ENCODE data around the gene CPD.
"Not testable (repeated sequence)": the region's sequence is repeated elsewhere in the genome, so short reads cannot be mapped to it uniquely, and the experiment has no call there.

The CPD gene

DNA sequence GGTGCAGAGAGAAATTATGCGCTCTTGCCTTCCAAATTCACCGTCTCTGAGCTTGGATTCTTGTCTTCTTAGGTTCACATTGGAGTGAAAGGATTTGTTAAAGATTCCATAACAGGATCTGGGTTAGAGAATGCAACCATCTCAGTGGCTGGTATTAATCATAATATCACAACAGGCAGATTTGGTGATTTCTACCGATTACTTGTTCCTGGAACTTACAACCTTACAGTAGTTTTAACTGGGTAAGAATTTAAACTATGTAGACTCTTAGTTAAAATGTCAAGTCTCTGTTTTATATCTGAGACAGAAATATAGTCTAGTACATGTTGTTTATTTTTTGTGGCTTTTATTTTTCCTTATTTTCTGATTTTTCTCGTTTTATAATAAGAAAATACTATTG is 42.9 kb downstream of the CPD start:
- in situ Hi-C loops (cut with MboI; ENCODE audit: low sequenced_read_pairs), result no loop called here

DNA sequence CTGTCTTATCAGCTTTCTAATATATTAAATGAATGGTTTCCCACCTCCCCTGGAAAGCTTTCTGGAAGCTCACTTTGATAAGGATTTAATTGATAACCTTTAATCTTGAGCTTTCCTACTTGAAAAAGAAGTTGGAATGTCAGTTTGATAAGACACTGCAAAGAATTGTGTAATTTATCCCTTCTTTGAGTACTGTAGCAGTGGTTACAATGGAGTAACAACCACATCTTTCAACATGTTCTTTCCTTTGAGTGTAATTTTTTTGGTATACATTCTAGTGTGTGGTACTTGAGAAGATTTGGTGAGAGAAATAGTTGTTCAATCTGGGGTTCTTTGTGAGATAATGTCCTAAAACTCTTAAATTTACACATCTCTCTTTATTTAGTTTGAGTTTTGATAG is 43.4 kb downstream of the CPD start:
- in situ Hi-C loops (cut with MboI; ENCODE audit: low sequenced_read_pairs), result no loop called here

DNA sequence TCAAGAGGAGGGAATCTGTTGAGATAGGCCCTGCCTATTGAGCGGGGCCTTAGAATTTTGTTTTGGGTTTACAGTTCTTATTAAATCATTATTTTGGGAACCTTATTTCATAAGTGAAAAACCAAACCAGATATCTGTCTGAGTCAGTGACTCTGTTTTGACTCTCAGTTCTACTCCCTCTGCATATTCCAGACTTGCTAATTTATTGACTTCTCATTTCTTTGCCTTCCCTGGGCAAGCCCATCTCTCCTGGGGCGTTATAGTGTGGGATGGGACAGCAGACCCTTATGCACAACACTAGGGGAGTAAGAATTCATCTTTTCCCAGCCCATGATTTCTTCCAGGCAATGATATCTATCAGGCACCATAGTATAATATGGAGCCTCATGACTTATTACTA is 45.7 kb downstream of the CPD start:
- in situ Hi-C loops (cut with MboI; ENCODE audit: low sequenced_read_pairs), result no loop called here

DNA sequence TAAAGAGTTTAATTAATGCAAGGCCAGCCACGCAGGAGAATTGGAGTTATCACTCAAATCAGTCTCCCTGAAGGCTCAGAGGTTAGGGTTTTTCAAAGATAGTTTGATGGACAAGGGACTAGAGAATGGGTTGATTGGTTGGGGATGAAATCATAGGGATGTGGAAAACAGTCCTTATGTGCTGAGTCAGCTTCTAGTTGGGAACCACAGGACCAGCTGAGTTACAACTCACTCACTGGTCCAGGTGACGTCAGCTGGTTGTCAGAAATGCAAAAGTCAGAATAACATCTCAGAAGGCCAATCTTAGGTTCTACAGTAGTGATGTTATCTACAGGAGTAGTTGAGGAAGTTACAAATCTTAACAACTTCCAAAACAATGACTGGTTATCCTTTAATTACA is 47.6 kb downstream of the CPD start:
- in situ Hi-C loops (cut with MboI; ENCODE audit: low sequenced_read_pairs), result no loop called here

DNA sequence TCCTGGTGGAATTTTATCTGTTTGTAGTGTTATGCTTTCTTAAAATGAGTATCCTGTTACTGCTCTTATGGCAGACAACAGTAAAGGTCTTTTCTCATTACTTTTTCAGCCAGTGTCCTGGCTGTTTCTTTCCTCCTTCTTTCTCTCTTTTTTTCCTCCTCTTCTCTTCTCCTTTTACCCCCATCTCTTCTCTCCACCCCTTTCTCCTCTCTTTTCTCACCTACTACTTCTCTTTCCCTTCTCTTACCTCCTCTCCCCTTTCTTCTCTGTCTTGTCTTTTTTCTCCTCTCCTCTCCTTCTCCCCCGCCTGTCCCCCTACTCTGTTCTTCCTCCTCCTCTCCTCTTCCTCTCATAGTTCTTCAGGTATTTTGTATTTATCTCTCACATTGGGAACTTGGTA is 48.9 kb downstream of the CPD start:
- in situ Hi-C loops (cut with MboI; ENCODE audit: low sequenced_read_pairs), result no loop called here

DNA sequence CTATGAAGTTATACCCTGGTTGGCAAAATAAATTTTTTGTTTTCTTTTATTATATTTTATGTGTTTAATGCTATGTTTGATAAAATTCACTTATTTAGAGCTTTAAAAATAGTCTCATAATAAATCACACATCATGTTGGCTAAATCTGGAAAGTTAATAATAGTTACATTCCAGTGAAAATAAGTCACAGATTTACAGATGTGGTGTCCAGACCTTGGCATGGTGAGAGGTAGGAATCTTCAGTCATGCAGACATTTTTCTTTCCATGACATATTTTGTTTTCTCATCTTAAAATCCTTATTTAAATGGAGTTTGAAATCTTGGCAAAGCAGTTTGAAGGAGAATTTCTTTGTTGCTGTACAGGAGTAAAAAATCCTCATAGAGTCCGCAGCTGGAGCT is 50.4 kb downstream of the CPD start:
- in situ Hi-C loops (cut with MboI; ENCODE audit: low sequenced_read_pairs), result no loop called here

DNA sequence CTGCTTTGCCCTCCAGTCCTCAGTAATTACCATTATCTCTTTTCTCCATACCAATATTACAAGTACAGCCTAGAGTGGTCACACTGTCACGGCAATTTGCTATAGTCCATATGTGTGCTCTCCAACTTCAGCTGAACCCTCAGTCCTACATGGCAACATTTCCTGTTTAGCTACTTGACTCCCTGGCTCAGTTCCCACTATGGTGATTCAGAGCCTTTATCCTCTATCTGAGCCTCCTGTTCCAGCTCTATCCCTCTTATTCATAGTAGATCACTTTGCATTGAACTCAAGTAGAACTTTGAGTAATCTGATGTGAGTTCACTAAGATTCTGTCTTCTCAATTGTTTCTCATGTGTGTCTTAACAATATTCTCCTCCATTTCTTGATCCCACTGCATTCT is 54.8 kb downstream of the CPD start:
- in situ Hi-C loops (cut with MboI; ENCODE audit: low sequenced_read_pairs), result no loop called here

DNA sequence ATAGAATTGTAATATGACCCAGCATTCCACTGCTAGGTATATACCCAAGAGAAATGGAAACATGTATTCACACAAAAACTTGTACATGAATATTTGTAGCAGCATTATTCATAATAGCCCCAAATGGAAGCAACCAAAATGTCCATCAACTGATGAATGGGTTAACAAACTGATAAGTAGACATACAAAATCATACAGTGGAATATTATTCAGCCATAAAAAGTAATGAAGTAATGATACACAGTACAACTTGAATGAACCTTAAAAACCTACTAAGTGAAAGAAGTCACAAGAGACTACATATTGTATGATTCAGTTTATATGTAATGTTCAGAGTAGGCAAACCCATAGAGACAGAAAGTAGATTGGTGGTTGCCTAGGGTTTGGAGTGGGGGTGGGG is 58.0 kb downstream of the CPD start:
- in situ Hi-C loops (cut with MboI; ENCODE audit: low sequenced_read_pairs), result no loop called here

DNA sequence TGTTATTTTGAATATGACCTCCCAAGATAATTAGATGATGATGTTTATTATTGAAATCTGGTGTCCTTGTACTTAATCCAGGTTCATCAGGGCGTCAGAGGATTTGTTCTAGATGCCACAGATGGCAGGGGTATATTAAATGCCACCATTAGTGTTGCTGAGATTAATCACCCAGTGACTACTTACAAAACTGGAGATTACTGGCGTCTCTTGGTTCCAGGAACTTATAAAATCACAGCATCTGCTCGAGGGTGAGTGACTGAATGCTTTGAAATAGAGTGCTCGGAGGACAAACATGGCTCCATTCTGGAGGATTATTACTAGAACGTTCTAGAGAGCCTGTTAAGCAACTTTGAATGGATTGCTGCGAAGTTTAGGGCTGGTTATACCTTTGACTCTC is 65.0 kb downstream of the CPD start:
- in situ Hi-C loops (cut with MboI; ENCODE audit: low sequenced_read_pairs), result no loop called here

DNA sequence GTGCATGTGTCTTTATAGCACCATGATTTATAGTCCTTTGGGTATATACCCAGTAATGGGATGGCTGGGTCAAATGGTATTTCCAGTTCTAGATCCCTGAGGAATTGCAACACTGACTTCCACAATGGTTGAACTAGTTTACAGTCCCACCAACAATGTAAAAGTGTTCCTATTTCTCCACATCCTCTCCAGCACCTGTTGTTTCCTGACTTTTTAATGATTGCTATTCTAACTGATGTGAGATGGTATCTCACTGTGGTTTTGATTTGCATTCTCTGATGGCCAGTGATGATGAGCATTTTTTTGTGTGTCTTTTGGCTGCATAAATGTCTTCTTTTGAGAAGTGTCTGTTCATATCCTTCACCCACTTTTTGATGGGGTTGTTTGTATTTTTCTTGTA is 67.9 kb downstream of the CPD start:
- in situ Hi-C loops (cut with MboI; ENCODE audit: low sequenced_read_pairs), result not testable (repeated sequence)

DNA sequence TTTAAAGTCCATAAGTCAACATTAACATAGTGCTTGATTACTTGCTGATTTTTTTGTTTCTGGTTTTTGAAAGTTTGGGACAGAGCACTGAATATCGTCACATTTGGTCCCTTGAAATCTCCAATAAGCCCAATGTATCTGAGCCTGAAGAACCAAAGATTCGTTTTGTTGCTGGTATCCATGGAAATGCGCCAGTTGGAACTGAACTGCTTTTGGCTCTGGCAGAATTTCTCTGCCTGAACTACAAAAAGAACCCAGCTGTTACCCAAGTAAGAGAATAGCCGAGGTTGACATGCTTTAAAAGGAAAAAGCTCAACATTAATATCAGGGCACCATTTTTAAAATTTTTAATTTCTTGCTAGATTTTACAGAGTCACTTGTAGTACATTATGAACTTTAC is 70.8 kb downstream of the CPD start:
- in situ Hi-C loops (cut with MboI; ENCODE audit: low sequenced_read_pairs), result no loop called here

DNA sequence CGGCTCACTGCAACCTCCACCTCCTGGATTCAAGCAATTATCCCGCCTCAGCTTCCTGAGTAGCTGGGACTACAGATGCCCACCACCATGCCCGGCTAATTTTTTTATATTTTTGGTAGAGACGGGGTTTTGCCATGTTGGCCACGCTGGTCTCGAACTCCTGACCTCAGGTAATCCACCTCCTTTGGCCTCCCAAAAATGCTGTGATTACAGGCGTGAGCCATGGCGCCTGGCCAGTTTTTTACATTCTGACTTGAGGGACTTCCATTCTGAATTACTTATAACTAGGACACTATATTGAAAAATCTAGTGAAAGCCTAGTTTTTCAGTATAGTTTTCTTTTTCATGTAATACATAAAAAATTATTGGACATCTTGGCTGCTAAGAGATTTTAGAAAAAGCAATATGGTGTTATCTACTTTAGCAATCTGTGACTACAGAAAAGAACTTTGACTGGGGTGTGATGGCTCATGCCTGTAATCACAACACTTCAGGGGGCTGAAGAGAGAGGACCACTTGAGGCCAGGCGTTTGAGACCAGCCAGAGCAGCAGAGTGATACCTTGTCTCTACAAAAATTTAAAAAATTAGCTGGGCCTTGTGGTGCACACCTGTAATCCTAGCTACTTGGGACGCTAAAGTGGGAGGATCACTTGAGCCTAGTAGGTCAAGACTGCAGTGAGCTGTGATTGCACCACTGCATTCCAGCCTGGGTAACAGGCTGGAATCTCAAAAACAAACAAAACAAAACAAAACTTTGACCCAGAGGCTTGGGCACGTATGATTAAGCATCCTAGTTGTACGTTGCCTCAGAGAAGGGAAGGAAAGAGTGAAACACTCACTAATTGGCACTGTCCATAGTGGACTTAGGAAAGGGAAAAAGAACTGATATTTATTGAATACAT is 71.6 kb downstream of the CPD start:
- in situ Hi-C loops (cut with MboI; ENCODE audit: low sequenced_read_pairs), result no loop called here

DNA sequence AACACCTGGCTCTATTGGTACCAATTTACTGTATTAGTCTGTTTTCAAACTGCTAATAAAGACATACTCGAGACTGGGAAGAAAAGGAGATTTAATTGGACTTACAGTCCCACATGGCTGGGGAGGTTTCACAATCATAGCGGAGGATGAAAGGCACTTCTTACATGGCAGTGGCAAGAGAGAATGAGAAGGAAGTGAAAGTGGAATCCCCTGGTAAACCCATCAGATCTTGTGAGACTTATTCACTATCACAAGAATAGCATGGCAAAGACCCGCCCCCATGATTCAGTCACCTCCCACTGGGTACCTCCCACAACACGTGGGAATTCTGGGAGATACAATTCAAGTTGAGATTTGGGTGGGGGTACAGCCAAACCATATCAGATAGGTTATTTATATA is 75.9 kb downstream of the CPD start:
- in situ Hi-C loops (cut with MboI; ENCODE audit: low sequenced_read_pairs), result no loop called here

DNA sequence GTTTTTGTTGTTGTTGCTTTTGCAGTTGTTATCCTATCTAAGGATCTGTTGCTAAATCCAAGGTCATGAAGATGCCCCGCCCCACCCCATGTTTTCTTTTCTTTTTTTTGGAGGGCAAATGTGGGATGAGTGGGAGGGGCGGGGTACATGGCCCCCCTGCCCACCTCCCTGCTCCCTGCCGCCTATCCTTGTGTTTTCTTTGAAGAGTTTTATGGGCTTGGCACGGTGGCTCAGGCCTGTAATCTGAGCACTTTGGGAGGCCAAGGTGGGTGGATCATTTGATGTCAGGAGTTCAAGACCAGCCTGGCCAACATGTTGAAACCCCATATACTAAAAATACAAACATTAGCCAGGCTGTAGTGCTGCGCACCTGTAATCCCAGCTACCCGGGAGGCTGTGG is 79.6 kb downstream of the CPD start:
- in situ Hi-C loops (cut with MboI; ENCODE audit: low sequenced_read_pairs), result no loop called here

DNA sequence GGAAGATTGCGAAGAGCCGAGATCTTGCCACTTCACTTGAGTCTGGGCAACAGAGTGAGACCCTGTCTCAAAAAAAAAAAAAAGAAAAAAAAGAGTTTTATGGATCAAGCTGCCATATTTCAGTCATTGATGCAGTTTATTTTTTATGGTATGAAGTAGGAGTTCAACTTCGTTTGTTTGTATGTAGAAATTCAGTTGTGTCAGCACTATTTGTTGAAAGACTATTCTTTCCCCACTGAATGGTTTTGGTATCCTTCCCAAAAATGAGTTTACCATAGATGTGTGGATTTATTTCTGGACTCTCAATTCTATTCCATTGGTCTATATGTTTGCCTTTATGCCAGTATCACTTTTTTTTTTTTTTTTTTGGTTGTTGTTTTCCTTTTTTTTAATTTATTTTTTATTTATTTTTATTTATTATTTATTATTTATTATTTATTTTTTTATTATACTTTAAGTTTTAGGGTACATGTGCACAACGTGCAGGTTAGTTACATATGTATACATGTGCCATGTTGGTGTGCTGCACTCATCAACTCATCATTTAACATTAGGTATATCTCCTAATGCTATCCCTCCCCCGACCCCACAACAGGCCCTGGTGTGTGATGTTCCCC is 80.2 kb downstream of the CPD start:
- in situ Hi-C loops (cut with MboI; ENCODE audit: low sequenced_read_pairs), result not testable (repeated sequence)

DNA sequence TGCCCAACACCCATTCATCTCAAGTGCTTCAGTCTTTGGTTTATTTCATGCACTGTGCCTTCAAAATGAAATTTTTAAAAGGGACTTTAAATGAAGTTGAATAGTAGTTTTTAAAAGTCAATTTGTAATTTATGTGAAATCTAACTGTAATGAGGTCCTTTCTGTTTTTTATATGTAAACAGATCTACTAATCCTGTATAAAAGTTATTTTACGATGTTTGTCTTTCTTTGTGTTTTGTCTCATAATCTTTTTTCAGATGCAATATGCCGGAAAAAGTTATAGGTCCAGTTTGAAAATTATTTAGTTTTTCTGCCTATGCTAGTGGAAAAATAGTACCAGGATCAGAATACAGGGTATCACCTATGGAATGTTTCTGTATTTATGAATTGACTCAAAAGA is 89.7 kb downstream of the CPD start:
- in situ Hi-C loops (cut with MboI; ENCODE audit: low sequenced_read_pairs), result no loop called here

DNA sequence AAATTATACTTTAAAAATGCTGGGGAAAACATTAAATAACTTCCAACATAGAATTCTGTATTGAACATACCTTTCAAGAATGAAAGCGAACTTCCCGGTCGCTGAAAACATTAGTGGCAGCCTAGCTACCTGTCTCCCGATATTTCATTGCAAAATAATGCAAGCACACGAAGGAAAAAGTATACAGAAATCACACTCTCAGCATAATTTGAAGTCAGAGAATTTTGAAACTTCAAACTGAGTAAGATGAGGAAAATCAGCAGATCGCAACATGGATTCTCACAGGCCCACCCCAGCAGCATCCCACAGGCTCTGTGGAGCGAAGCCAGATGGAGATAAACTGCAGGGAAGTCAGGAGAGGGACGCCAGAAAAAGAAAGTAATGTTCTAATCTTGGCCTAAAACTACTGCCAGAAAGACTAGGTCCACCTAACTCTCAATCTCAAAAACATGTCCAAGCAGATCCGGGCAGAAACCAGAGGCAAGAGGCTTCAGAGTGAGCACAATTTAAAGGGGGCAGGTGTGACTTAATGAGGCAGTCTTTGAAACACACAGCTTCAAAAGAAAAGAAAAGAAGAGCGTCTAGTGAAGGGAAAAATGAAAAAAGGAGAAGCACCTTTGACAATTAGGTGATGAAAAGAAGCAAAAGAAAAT is 93.6 kb downstream of the CPD start:
- in situ Hi-C loops (cut with MboI; ENCODE audit: low sequenced_read_pairs), result no loop called here

DNA sequence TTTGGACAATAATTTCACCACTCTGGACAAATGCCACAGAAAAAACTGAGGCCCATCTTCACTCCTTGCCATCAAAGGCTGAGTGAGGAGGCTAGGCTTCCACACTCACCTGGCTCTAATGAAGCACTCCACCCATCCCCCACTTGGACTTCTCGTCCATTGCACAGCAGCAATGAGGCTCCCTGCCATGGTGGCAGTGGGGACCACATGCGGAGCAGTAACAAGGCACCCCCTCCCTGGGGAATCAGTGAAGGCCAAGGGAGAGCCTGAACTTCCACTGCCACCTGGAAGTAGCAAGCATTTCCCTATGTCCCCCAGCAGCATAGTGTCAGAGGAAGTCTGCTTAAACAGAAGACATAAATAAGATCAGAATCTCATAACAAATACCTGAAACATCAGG is 96.5 kb downstream of the CPD start:
- in situ Hi-C loops (cut with MboI; ENCODE audit: low sequenced_read_pairs), result loop anchor here (5.0 kb wide), 1 partner anchor 77 kb away; no protein-coding TSS in a partner anchor

DNA sequence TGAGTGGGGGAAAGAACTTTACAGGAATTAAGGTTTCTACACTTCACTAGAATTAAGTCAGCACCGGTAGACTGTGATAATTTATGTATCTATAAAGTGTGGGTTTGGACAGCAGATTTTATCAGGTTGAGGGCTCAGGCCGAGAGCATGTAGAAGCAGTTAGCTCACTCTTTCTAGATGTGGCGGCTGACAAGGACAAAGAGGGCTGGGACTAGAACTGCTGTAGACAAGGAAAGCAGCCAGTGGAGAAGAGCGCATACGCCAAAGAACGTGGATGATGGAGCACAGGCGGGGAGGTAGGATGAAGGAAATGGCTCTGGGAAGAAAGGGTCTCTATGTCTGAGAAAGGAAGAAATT is 98.0 kb downstream of the CPD start:
- in situ Hi-C loops (cut with MboI; ENCODE audit: low sequenced_read_pairs), result loop anchor here (5.0 kb wide), 1 partner anchor 76 kb away; no protein-coding TSS in a partner anchor

DNA sequence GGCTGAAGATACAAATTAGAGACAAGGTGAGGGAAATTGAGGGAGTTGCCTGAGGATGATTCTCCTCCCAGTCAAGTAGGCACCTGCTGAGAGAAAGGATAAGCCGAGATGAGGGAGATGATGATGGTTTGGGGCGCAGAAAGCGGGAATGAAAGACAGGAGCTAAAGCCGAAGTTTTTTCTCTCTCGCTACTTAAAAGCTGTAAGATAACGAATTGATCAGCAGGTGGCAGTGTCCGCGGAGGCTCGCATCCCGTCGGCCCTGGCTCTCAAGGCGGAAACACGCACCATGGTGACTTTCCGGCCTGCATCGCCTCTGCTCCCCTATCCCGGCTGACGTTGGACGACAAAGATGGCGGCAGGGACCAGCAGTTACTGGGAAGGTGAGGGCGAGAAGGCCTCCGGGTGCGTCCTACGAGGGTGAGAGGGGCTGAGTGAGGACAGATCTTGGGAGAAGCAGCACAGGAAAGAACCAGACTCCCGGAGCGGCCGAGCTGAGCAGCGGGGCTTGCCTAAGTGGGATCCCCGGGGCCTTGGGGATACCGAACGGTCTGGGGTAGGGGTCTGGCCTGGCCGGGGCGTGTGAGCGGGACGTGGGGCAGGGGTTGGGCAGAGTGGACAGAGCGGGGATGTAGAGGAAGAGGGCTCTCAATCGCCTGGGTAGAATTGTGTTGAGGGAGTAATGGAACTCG is 98.5 kb downstream of the CPD start, which contains the start of gene GOSR1:
TSS of gene GOSR1 (plus strand) at position 326 of the 691 bp plus-strand sequence. CDS start at position 352, 26 bp downstream.
- in situ Hi-C loops (cut with MboI; ENCODE audit: low sequenced_read_pairs), result loop anchor here (5.0 kb wide), 1 partner anchor 75 kb away; no protein-coding TSS in a partner anchor

DNA sequence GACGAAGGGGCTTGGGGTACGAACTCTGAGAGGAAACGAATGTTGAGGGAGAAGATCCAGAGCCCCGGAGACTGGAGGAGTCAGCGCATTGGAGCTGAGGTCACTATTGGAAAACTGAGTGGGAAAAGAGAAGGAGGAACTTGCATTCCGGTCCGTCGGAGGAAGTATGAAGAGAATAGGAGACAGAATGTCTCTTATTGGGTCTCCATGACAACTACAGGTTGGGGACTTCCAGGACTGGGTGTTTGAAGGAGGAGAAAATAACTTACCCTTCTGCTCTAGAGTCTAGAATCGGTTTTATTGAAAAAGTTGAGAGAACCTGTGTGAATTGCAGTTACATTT is 99.0 kb downstream of the CPD start:
- in situ Hi-C loops (cut with MboI; ENCODE audit: low sequenced_read_pairs), result loop anchor here (5.0 kb wide), 1 partner anchor 75 kb away; no protein-coding TSS in a partner anchor
